Middle frontal gyrus (tissue), 1 donor: ENCODE data around the gene KNTC1.
"Not testable (repeated sequence)": the region's sequence is repeated elsewhere in the genome, so short reads cannot be mapped to it uniquely, and the experiment has no call there.

Source experiments
- DNase-seq: peaks from one replicate; pipeline ENCODE4 v3.0.0-alpha.2; 2015; ENCODE audit warnings: low spot score; ENCODE audit errors: extremely low spot score

KNTC1 gene, protein sequence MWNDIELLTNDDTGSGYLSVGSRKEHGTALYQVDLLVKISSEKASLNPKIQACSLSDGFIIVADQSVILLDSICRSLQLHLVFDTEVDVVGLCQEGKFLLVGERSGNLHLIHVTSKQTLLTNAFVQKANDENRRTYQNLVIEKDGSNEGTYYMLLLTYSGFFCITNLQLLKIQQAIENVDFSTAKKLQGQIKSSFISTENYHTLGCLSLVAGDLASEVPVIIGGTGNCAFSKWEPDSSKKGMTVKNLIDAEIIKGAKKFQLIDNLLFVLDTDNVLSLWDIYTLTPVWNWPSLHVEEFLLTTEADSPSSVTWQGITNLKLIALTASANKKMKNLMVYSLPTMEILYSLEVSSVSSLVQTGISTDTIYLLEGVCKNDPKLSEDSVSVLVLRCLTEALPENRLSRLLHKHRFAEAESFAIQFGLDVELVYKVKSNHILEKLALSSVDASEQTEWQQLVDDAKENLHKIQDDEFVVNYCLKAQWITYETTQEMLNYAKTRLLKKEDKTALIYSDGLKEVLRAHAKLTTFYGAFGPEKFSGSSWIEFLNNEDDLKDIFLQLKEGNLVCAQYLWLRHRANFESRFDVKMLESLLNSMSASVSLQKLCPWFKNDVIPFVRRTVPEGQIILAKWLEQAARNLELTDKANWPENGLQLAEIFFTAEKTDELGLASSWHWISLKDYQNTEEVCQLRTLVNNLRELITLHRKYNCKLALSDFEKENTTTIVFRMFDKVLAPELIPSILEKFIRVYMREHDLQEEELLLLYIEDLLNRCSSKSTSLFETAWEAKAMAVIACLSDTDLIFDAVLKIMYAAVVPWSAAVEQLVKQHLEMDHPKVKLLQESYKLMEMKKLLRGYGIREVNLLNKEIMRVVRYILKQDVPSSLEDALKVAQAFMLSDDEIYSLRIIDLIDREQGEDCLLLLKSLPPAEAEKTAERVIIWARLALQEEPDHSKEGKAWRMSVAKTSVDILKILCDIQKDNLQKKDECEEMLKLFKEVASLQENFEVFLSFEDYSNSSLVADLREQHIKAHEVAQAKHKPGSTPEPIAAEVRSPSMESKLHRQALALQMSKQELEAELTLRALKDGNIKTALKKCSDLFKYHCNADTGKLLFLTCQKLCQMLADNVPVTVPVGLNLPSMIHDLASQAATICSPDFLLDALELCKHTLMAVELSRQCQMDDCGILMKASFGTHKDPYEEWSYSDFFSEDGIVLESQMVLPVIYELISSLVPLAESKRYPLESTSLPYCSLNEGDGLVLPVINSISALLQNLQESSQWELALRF (N-terminal part only)

DNA sequence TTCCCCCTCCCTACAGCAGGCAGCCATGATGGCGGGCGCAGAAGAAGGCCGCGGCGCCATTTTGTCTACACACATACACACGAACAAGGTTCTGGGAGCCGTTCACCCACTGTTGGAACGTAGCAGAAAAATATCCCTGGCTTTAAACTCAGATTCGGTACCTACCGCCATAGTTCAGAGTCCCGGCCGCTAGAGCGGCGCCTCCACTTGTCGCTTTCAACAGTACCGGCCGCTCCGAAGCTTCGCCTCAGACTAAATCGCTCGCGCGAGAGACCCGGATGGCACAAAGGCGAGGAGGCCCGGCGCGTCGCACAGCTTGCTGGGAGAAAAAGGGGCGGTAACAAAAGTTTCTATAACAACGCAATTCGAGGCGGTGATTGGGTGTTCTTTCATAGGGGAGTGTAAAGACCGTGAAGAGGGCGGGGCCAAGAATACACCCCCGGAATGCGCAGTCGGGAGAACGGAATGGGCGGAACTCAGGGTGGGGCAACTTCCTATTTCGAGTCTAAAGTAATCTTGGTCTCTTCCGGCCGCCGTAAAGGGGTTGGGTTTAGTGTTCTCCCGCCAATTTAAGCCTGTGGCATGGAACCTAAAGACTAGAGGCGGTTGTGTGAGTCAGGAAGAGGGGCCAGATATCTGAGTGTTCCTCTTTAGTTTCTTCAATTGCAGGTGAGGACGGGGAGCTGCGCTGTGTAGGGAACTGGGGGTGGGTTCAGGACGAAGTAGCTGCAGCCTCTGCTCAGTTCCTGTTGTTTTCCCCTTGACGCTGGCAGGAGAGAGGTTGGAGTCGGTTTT, at the start of gene KNTC1, which contains the start of gene RSRC2:
TSS of gene KNTC1 (plus strand) at position 567 of the 795 bp plus-strand sequence. CDS start 2,815 bp downstream, outside the sequence.
TSS of gene RSRC2 (minus strand) at position 254 of the 795 bp plus-strand sequence. CDS start at position 171, 83 bp downstream.
- peak; percentile 98 for DNase-seq

DNA sequence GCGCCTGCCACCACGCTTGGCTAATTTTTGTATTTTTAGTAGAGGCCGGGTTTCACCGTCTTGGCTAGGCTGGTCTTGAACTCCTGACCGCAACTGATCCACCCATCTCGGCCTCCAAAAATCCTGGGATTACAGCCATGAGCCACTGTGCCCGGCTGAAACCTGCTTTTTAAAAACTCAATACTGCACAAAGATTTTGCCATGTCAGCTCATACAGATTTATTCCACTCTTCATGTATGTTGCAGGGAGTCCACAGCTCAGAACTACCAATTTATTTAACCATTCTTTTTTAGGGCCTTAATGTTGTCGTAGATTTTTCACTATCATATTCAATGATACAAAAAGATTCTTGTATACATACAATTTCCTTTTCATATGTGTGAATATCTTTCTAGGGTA, 46.3 kb upstream of the KNTC1 start:
- DNase-seq = no peak

DNA sequence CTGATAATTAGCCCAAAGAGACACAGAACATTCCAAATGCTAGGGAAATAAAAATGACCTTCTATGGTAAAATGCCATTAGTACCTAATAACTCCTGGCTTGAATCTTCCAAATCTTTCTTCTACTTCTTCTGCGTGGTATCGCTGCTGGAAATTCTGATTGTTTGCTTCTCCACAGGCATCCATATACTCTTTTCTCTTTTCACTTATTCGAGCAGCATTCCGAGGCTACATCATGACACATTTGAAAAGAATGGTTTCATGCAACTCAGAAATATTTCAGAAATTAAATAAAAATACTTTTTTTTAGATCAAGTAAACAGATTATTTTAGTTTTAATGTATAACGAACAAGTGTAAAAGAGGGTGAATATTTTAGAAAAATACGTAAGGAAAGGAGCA, 45.2 kb upstream of the KNTC1 start:
- no peak for DNase-seq

DNA sequence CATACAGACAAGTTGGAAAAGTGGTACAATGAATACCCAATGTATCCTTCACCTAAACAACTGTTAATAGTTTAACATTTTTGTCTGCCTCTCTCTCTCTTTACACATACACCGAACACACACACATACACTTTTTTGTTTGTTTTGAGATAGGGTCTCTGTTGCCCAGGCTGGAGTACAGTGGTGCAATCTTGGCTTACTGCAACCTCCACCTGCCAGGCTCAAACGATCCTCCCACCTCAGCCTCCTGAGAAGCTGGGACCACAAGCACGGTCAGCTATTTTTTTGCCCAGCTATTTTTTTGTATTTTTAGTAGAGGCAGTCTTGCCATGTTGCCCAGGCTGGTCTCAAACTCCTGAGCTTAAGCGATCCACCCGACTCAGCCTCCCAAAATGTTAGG, 43.1 kb upstream of the KNTC1 start:
- DNase-seq = no peak

DNA sequence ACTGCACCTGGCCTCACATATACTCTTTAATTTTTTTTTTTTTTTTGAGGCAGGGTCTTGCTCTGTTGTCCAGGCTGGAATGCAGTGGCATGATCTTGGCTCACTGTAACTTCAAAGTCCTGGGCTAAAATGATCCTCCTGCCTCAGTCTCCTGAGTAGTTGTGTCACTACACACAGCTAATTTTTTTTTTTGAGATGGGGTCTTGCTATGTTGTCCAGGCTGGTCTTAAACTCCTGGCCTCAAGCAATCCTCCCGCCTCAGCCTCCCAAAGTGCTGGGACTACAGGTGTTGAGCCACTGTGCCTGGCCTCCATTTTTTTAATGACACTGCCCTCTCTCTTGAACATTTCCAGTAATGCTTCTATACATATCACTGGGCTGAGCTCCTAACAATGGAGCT, 42.7 kb upstream of the KNTC1 start:
- DNase-seq = not testable (repeated sequence)

DNA sequence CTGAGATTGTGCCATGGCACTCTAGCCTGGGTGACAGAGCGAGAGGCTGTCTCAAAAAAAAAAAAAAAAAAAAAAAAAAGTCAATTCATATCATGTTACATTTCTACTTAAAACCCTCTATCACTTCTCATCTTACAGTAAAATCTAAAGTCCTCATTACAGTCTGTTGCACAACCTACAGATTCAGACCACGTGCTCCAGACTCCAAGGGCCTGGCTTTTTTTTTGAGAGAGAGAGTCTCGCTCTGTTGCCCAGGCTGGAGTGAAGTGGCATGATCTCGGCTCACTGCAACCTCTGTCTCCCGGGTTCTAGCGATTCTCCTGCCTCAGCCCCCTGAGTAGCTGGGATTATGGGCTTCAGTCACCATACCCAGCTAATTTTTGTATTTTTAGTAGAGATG, 40.7 kb upstream of the KNTC1 start:
- not testable (repeated sequence) for DNase-seq

DNA sequence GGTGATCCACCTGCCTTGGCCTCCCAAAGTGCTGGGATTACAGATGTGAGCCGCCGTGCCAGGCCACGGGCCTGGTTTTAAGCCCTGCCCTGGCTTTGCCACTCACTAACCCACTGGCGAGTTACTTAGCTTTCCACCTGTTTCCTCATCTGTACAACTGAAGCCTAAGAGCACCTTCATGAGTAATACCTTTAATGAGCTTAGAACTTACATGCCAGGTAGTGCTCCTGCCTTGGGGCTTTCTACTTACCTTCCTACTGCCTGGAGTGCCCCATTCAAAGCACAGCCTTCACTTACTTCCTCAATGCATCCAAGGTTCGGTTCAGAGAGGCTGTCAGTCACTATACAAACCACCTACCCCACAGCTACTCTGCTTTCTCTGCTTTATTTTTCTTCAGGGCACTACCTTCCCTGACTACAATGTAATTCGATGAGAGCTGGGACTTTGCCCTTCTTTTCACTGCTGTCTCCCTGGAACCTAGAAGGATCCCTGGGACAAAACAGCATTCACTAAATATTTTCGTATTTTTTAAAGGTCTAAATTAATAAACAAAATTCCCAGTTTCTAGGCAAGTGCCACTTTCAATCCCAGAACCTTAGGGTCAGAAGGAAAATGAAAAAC, 40.1 kb upstream of the KNTC1 start:
- DNase-seq = no peak

DNA sequence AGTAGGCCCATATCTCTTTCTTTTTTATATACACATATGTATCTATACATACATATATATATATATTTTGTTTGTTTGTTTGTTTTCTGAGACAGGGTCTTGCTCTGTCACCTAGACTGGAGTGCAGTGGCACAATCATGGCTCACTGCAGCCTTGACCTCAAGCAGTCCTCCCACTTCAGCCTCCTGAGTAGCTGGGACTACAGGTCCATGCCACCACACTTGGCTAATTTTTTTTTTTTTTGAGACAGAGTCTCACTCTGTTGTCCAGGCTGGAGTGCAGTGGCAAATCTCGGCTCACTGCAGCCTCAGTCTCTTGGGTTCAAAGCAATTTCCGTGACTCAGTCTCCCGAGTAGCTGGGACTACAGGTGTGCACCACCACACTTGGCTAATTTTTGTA, 39.2 kb upstream of the KNTC1 start:
- DNase-seq = not testable (repeated sequence)

DNA sequence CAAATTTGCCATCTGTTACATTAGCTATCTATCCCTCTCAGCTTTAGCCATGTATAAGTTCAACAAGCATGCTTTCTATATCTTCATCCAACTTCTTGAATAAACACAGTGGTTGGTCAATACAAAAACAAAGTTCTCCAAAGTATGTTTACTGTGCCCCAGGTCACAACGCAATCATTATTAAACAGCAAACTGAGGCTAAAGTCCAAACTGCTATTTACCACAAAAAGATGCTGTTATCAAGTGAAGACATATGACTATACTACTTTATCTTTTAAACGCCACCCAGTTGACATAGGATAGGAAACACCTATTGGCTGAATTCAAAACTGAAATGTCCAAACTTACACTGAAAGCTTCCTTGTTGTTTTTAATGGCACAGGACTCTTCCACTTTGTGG, 38.0 kb upstream of the KNTC1 start:
- no peak for DNase-seq

DNA sequence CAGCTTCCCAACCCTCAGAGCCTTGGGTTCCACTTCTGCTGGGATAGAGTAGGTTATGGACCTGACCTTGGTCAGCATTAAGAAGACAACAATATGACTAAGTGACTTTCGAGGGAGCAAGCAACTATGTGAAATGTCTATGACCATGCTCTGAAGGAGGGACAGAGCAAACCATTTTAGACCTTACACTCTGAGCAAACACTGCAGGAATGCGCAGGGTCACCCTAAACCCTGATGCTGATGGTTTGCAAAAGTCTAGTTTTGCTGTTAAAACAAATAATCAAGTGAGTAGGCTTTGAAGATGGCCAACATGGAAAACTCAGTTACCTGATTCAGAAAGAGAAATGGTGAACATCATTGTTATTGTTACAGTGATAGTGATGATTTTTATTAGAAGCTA, 35.1 kb upstream of the KNTC1 start:
- no peak for DNase-seq

DNA sequence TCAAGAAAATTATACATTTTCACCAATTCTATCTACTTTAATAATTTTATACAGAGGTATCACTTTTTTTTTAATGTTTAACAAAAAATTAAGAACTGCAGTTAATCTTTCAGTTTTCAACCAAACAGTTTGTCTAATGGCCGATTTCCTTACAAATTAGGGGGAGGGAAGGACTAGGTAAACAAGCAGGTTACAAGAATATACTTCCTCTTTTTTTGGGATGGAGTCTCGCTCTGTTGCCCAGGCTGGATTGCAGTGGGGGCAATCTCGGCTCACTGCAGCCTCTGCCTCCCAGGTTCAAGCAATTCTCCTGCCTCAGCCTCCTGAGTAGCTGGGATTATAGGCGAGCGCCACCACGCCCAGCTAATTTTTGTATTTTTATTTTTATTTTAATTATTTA, 33.8 kb upstream of the KNTC1 start:
- DNase-seq = not testable (repeated sequence)

DNA sequence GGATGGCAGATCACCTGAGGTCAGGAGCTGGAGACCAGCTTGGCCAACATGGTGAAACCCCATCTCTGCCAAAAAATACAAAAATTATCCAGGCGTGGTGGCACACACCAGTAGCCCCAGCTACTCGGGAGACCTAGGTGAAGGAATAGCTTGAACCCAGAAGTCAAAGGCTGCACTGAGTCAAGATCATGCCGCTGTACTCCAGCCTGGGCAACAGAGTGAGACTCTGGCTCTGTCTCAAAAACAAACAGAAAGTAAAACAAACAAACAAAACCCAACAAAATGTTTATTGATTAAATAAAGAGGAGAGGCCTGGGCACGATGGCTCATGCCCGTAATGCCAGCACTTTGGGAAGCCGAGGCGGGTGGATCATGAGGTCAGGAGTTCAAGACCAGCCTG, 31.8 kb upstream of the KNTC1 start:
- no peak for DNase-seq

DNA sequence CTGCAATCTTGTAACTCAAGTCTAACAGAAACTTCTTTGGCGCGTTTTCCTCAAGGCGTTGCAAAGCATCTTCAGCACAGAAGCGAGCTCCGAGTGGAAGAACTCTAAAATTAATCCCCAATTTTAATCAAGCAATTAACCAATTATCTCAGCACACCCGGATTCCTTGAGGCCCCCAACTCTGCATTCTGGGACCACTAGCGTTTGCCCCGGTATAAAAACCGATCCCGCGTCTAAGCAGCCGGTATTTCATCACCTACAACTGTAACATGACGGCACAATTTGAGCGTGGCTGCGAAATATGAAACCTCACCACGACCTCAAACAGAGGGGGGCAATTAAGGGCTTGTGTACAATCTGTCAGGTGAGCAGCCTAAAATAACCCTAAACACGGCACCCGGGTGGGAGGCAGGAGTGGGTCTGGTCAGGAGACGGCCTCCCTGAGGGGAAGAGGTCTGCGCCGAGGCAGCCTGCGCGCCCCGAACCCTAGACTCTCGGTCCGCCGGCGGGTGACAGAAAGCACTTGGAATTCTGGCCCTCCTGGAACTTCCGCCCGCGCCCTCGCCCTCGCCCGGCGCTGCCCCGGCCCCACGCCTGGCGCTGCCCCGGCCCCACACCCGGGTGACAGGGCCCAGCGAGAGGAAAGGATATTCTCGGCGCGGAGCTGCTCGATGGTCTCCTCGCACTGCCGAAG, 26.9 kb upstream of the KNTC1 start:
- no peak for DNase-seq

DNA sequence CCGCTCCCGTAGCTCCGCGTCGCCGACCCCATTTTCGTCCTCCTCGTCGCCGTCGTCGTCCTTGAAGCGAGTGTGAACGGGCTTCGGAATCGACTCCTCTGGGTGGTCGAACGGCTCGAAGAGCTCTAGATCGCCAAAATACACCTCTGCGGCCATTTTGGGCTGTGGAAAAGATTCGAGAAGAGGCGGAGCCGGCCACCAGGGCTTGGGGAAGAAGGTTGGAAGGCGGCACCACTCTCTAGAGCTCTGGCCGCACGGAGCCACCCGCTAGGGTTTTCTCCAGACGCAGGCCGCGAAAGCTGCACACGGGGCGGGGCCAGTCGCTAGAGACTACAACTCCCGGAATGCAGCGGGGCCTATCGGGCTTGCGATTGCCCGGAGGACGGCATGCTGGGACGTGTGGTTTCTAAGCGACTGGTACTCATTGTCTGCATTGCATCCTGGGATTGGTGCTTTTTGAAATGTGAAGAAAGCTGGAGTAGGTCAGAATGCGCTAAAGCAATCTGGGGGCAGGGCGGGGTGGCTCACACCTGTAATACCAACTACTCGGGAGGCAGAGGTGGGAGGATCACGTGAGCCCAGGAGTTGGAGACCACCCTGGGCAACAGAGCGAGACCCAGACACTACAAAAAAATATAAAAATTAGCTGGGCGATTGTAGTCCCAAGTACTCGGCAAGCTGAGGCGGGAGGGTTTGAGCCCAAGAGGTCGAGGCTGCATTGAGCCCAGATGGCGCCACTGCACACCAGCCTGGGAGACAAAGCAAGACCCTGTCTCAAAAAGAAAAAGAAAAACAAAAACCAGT, 26.2 kb upstream of the KNTC1 start, which contains the start of gene ZCCHC8:
TSS of gene ZCCHC8 (minus strand) at position 248 of the 804 bp plus-strand sequence. CDS start at position 156, 92 bp downstream.
- peak; percentile 95 for DNase-seq

DNA sequence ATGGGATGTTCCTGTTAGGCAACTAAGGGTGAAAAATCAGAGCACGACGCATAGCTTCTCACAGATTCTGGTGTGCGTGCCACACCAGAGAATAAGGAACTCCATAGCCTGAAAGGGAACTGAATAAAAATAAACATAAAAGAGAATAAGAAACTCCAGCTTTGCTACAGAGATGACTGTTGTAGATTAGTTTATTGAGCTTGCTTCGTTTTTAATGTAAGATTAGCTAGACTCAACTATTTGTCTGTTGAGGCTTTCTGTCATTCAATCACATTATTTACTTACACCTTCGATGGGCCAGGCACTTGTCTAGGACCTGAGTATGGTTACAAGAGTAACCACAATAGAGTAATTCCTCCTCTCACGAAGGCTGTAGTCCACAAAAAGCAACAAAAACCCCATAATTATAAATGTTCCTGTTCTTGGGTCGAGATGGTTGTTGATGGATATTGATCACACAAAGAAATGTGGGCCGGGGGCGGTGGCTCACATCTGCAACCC, 25.5 kb upstream of the KNTC1 start:
- no peak for DNase-seq

DNA sequence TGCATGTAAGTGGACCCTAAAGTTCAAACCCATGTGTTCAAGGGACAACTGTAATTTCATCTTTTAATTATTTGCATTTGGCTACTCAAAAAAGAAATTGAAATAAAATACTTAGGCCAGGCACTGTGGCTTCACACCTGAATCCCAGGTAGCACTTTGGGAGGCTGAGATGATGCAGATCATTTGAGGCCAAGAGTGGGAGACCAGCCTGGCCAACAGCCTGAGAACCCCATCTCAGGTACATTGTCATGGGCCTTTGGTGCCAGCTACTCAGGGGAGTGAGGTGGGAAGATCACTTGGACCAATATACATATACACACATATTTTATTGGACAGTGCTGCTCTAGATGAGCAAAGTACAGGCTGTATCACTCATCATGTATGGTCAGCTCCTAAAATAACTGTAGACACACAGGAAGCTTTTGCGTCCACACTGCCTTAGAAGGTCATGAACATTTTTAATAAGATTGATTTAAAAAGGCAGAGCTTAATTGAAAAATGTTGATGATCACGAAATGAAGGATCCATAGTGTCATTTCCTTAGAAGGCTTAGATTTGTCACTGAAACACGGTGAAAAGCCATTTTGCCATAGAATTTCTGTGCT, 23.8 kb upstream of the KNTC1 start:
- DNase-seq = no peak

DNA sequence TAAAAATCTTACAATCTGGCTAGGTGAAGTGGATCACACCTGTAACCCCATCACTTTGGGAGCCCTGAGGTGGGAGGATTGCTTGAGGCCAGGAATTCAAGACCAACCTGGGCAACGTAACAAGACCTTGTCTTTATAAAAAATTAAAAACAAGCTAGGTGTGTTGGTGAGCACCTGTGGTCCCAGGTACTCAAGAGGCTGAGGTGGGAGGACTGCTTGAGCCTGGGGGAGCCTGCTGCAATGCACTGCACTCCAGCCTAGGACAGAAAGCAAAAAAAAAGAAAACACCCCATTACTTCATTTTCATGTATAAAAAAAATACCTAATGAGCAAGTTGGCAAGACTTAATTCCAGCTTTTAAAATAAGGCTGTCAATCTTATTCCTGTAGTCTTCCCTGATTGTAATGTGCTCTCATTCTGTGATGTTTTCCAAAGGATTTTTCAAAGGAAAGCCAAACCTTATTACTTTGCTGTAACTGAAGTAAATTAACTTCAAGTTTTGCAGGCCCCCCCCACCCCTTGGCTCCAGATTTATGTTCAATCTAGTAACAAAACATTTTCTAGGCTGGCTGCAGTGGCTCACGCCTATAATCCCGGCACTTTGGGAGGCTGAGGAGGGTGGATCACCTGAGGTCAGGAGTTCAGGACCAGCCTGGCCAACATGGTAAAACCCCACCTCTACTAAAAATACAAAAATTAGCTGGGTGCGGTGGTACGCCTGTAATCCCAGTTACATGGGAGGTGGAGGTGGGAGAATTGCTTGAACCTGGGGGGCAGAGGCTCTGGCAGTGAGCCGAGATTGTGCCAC, 23.1 kb upstream of the KNTC1 start:
- DNase-seq = no peak
